ENCODE data around the gene FCRL2.

GRCh38 chr1:157732755-157733154 is 44.2 kb downstream of the FCRL2 start:
- TF ChIP-seq CTCF (conservative IDR thresholded peaks at IDR 0.05; ENCODE audit: low read depth in 2 of 2) (no peak), EZH2phosphoT487 (IDR thresholded peaks at IDR 0.05; ENCODE audit: unreplicated experiment) (no peak), EZH2 (IDR thresholded peaks at IDR 0.05; ENCODE audit: low read depth, unreplicated experiment) (no peak), CREB1 (CRISPR knock-in tag; IDR thresholded peaks at IDR 0.05; ENCODE audit: low read depth) (no peak), NANOG (IDR thresholded peaks at IDR 0.05; ENCODE audit: borderline replicate concordance) (no peak), STAT1 (IDR thresholded peaks at IDR 0.05; ENCODE audit: unreplicated experiment) (no peak), ZNF331 (CRISPR knock-in tag; IDR thresholded peaks at IDR 0.05; ENCODE audit: low read depth) (no peak), POLR2AphosphoS5 (IDR thresholded peaks at IDR 0.05; ENCODE audit: low read depth) (no peak), JUNB (IDR thresholded peaks at IDR 0.05; ENCODE audit: unreplicated experiment) (no peak), REST (IDR thresholded peaks at IDR 0.05; ENCODE audit: unreplicated experiment) (no peak), ZNF114 (CRISPR knock-in tag; IDR thresholded peaks at IDR 0.05) (no peak)
- TF ChIP-seq, protein P1, sequence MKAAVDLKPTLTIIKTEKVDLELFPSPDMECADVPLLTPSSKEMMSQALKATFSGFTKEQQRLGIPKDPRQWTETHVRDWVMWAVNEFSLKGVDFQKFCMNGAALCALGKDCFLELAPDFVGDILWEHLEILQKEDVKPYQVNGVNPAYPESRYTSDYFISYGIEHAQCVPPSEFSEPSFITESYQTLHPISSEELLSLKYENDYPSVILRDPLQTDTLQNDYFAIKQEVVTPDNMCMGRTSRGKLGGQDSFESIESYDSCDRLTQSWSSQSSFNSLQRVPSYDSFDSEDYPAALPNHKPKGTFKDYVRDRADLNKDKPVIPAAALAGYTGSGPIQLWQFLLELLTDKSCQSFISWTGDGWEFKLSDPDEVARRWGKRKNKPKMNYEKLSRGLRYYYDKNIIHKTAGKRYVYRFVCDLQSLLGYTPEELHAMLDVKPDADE (IDR thresholded peaks at IDR 0.05) = no peak
- TF ChIP-seq, protein P2, sequence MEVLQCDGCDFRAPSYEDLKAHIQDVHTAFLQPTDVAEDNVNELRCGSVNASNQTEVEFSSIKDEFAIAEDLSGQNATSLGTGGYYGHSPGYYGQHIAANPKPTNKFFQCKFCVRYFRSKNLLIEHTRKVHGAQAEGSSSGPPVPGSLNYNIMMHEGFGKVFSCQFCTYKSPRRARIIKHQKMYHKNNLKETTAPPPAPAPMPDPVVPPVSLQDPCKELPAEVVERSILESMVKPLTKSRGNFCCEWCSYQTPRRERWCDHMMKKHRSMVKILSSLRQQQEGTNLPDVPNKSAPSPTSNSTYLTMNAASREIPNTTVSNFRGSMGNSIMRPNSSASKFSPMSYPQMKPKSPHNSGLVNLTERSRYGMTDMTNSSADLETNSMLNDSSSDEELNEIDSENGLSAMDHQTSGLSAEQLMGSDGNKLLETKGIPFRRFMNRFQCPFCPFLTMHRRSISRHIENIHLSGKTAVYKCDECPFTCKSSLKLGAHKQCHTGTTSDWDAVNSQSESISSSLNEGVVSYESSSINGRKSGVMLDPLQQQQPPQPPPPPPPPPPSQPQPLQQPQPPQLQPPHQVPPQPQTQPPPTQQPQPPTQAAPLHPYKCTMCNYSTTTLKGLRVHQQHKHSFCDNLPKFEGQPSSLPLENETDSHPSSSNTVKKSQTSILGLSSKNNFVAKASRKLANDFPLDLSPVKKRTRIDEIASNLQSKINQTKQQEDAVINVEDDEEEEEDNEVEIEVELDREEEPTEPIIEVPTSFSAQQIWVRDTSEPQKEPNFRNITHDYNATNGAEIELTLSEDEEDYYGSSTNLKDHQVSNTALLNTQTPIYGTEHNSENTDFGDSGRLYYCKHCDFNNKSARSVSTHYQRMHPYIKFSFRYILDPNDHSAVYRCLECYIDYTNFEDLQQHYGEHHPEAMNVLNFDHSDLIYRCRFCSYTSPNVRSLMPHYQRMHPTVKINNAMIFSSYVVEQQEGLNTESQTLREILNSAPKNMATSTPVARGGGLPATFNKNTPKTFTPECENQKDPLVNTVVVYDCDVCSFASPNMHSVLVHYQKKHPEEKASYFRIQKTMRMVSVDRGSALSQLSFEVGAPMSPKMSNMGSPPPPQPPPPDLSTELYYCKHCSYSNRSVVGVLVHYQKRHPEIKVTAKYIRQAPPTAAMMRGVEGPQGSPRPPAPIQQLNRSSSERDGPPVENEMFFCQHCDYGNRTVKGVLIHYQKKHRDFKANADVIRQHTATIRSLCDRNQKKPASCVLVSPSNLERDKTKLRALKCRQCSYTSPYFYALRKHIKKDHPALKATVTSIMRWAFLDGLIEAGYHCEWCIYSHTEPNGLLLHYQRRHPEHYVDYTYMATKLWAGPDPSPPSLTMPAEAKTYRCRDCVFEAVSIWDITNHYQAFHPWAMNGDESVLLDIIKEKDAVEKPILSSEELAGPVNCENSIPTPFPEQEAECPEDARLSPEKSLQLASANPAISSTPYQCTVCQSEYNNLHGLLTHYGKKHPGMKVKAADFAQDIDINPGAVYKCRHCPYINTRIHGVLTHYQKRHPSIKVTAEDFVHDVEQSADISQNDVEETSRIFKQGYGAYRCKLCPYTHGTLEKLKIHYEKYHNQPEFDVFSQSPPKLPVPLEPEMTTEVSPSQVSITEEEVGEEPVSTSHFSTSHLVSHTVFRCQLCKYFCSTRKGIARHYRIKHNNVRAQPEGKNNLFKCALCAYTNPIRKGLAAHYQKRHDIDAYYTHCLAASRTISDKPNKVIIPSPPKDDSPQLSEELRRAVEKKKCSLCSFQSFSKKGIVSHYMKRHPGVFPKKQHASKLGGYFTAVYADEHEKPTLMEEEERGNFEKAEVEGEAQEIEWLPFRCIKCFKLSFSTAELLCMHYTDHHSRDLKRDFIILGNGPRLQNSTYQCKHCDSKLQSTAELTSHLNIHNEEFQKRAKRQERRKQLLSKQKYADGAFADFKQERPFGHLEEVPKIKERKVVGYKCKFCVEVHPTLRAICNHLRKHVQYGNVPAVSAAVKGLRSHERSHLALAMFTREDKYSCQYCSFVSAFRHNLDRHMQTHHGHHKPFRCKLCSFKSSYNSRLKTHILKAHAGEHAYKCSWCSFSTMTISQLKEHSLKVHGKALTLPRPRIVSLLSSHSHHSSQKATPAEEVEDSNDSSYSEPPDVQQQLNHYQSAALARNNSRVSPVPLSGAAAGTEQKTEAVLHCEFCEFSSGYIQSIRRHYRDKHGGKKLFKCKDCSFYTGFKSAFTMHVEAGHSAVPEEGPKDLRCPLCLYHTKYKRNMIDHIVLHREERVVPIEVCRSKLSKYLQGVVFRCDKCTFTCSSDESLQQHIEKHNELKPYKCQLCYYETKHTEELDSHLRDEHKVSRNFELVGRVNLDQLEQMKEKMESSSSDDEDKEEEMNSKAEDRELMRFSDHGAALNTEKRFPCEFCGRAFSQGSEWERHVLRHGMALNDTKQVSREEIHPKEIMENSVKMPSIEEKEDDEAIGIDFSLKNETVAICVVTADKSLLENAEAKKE (CRISPR knock-in tag; IDR thresholded peaks at IDR 0.05) = no peak

All from GM23338 (cell line).